Measurements from ENCODE around the gene ENTPD5.
A peak's percentile ranks its signal among the peaks of the same experiment; 100 is the strongest.
"Not testable (repeated sequence)": the region's sequence is repeated elsewhere in the genome, so short reads cannot be mapped to it uniquely, and the experiment has no call there.

ENTPD5 gene

DNA sequence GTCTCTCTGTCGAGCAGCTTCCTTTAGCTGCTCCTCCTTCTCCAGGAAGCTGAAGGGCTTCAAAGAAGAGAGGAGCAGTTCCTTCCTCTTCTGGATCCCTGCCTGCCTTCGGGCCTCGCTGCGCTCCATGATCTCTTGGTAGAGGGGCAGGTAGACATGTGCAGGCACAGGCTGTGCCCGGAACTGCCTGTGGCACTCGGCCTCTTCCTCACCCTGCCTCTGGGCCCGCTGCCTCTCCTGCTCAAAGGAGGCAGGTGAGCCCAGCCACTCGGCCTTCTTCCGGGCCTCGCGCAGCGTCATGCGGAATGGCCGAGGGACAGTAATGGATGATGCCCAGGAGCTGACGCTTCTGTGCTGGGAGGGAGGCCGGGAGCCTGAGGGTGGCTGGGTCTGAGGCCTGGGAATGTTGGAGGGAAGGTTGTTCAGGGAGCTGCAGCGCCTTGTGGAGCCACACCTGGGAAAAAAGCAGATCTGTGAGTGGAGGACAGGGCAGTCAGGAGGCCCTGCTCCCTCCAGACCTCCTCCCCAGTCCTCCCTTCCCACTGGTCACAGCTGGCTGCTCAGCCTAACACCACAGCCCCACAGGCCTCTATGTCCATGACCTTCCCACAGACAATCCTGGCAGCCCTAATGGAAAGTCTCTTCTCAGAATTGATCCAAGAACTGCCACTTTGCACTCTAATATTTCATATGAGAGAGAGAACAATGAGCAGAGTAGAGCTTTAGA, 74.5 kb downstream of the ENTPD5 start:
- DNase-seq (ENCODE audit: low spot score): no peak

DNA sequence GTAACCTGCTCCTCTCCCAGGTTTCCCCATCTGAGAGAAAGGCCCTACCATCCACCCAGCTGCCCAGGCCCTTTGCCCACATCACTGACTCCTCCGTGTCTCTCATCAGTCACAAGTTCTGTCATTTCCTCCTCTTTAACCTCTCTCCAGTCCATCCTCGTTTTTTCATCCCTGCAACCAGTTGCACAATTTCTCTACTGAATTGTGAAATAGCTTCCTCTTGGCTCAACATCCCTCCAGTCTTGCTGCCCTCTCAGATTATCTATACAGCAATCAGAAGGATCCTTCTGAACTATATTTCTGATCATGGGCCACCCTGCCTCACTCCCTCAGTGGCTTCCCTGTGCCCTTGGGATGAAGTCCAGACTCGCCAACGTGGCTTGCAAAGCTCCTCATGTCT, 76.0 kb downstream of the ENTPD5 start:
- peak; percentile 5 for DNase-seq (ENCODE audit: low spot score)

DNA sequence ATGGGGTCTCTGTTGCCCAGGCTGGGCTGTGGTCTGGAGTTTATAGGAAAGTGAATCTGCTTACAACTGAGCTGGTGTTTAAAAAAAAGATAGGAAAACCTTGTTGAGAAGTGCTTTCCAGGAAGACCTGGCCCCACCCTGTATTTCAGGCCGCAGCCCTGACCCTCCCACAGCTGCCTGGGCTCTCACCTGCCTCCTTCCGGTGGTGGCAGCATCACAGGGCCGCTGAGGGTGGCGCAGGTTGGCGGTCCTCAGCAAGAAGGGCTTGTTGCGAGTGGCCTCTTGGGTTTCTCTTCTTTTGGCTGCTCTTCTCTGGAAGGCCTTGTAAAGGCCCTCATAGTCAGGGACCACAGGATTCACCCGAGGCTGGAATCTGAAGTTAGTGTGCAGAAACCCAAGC, 76.9 kb downstream of the ENTPD5 start:
- no peak for DNase-seq (ENCODE audit: low spot score)

DNA sequence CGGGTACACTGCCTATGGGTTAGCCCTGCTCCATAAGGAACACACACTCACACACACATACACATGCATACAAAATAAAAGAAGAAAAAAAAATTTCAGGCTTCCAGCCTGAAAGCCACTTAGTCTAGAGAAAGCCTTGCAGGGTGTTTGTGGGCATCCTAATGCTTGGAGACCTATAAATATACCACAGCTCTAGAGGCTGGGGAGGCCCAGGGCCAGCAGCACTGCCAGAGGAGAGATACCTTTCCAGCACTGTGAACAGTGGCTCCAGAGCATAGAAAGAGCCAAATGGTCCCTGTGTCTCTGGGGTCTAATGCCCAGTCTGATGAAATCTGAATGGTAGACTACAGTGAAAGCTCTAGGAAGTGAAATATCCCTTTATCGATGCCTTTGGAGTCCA, 82.1 kb downstream of the ENTPD5 start:
- no peak for DNase-seq (ENCODE audit: low spot score)

DNA sequence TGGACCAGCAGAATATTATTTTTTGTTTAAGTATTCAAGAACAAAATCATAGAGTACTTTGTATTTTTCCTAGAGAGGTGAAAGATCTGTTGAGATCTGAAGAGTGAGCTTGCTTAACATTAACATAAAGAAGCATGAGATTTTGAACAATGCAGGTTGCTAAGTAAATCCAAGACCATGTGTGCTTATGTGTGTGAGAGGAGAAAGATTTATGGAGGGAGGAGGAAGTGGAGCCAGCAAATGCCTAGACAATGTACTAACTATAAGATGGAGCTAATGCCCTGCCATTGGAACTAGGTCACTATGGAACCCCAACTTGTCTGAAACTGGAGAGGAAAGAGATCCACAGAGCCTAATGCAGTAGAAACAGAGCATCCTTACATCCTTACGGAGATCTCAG, 82.5 kb downstream of the ENTPD5 start:
- DNase-seq (ENCODE audit: low spot score): no peak

DNA sequence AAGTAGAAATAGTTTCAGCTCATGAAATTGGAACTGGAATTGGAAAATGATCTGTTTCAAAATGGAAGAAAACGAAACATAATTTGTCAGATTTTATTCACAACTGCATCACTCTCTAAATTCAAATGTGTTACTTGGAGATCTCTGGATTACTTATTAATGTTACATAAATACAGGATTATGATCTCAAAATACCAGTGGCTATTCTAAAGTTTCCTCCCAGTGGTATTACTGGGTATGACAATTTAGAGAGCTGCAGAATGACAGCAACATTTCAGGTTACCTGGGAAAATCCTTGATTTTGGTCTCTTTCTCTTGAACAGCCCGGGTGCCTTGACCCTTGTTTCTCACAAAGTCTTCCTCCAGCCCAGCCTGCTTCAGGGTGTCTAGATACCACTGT, 83.4 kb downstream of the ENTPD5 start:
- DNase-seq (ENCODE audit: low spot score): no peak

DNA sequence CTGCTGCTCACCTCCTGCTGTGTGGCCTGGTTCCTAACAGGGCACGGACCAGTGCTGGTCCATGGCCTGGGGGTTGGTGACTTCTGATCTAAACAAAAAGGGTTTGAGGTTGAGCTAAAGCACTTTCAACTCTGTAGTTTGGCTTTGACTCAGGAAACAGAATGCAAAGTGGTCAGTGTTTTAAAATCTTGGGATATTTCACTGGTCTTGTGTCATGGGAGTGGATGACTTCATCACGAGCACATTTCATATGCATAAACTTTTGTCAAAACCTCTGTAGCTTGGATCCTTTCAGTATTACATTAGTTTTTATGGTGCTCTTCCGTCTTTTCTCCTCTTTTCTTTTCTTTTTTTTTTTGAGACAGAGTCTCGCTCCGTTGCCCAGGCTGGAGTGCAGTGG, 94.8 kb downstream of the ENTPD5 start:
- DNase-seq (ENCODE audit: low spot score): no peak

DNA sequence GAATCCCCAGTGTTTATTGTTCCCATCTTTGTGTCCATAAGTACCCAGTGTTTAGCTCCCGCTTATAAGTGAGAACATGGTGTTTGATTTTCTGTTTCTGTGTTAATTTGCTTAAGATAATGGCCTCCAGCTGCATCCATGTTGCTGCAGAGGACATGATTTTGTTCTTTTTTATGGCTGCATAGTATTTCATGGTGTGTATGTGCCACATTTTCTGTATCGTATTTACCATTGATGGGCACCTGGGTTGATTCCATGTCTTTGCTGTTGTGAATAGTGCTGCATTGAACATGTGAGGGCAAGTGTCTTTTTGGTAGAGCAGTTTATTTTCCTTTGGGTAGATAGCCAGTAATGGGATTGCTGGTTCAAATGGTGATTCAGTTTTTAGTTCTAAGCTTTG, 99.6 kb downstream of the ENTPD5 start:
- not testable (repeated sequence) for DNase-seq (ENCODE audit: low spot score)

DNA sequence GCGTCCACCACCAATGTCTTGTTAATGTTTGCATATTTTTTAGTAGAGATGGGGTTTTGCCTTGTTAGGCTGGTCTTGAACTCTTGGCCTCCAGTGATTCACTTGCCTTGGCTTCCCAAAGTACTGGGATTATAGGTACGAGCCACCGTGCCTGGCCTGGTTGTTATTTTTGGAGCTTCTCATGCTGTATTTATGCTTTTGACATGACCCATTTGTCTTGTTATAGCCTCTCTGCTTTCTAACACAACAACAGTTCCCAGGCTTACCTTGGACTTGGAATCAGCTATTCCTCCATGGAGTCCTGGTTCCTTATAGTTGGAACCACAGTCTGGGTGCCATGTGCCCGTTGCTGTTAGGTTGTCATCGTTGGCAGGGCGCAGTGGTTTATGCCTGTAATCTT, 102.8 kb downstream of the ENTPD5 start:
- no peak for DNase-seq (ENCODE audit: low spot score)

DNA sequence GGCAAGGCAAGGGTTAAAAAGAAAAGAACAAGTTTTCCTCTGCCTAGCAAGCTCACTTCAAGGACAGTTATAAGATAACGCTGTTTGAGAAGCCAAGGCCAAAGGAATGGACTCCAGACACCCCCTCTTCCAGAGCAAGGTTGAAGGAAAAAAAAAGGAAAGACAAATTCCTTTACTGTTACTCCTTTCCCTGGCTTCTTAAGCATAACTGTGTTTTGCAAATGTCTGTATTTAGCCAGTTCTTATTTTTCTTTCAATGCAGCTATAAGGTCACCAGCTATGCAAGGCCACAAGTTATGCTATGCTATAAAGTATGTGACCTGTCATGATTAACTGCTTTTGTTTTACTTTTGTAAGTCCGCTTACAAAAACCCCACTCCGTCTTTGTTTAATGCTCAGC, 105.8 kb downstream of the ENTPD5 start:
- no peak for DNase-seq (ENCODE audit: low spot score)

DNA sequence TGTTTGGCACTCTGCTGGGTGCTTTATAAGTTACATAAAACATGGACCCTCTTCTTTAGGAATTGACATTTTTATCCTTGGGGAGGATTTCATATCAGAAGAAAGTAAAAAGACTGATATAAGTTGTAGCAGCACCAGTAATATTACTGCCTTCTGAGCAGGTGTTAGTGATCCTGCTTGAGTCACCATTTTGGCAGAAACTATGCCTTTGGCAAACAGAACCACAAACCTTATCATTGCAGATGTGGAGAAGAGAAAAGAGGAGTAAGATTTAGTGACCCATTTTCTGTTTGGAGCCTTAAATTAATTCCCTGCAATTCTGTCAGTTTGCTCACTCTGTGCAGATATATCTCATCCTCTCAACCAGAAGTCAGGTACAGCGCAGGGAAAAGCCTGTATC, 109.4 kb downstream of the ENTPD5 start:
- no peak for DNase-seq (ENCODE audit: low spot score)
